ENCODE data around the gene ADARB2. TPM values are rescaled to one million over a fixed set of nuclear protein-coding genes. Genes with fewer than 3 reads are reported as not detected.

The ADARB2 gene
- total and polyA plus RNA-seq, 2 donors (not counting 1 experiment from before 2014, with no cell fraction given): not detected

- no peak overlapping the region for H2AFZ ChIP-seq (ENCODE audit: low read length)
- no peaks in the 10 kb centered on the region for H4K20me1 ChIP-seq (ENCODE audit: control insufficient read depth, extremely low read depth, insufficient read depth, low read length)
- H3K4me1 ChIP-seq (ENCODE audit: control insufficient read depth, extremely low read depth, insufficient read depth, low read length): no peaks in the 10 kb centered on the region
- H3K27me3 ChIP-seq (ENCODE audit: control insufficient read depth, insufficient read depth, low read length): no peaks in the 10 kb centered on the region
- no peak for TF ChIP-seq EZH2 (IDR thresholded peaks at IDR 0.05; ENCODE audit: low read length, missing control alignments)
- TF ChIP-seq, protein P1, sequence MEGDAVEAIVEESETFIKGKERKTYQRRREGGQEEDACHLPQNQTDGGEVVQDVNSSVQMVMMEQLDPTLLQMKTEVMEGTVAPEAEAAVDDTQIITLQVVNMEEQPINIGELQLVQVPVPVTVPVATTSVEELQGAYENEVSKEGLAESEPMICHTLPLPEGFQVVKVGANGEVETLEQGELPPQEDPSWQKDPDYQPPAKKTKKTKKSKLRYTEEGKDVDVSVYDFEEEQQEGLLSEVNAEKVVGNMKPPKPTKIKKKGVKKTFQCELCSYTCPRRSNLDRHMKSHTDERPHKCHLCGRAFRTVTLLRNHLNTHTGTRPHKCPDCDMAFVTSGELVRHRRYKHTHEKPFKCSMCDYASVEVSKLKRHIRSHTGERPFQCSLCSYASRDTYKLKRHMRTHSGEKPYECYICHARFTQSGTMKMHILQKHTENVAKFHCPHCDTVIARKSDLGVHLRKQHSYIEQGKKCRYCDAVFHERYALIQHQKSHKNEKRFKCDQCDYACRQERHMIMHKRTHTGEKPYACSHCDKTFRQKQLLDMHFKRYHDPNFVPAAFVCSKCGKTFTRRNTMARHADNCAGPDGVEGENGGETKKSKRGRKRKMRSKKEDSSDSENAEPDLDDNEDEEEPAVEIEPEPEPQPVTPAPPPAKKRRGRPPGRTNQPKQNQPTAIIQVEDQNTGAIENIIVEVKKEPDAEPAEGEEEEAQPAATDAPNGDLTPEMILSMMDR (conservative IDR thresholded peaks at IDR 0.05 in 1 of 2, IDR thresholded peaks at IDR 0.05 in 1 of 2; ENCODE audit: low read depth in 1 of 2, low read length in 2 of 2): no peak
- no peak overlapping the region for H3K4me3 ChIP-seq (replicated peaks in 1 of 4; ENCODE audit: control extremely low read depth in 1 of 4, insufficient read depth in 1 of 4, low read depth in 3 of 4, low read length in 4 of 4)
- no peaks in the 10 kb centered on the region for H3K36me3 ChIP-seq (ENCODE audit: control insufficient read depth, insufficient read depth, low read length)
- DNase-seq (ENCODE audit: low read depth in 2 of 2): no peak
- no peak overlapping the region for H3K9ac ChIP-seq (ENCODE audit: insufficient read depth, low read length)
- H3K4me2 ChIP-seq (ENCODE audit: extremely low read depth, insufficient read depth, low read length): no peak overlapping the region
- no peaks in the 10 kb centered on the region for H3K9me3 ChIP-seq (ENCODE audit: control insufficient read depth, insufficient read depth, low read depth, low read length)
- no peak overlapping the region for H3K27ac ChIP-seq (ENCODE audit: insufficient read depth, low read length)
- H3K79me2 ChIP-seq (ENCODE audit: control insufficient read depth, insufficient read depth, low read length): no peaks in the 10 kb centered on the region
These were observed 285.9 kb downstream of the ADARB2 start for GRCh38 chr10:1451362-1451888.

DNA sequence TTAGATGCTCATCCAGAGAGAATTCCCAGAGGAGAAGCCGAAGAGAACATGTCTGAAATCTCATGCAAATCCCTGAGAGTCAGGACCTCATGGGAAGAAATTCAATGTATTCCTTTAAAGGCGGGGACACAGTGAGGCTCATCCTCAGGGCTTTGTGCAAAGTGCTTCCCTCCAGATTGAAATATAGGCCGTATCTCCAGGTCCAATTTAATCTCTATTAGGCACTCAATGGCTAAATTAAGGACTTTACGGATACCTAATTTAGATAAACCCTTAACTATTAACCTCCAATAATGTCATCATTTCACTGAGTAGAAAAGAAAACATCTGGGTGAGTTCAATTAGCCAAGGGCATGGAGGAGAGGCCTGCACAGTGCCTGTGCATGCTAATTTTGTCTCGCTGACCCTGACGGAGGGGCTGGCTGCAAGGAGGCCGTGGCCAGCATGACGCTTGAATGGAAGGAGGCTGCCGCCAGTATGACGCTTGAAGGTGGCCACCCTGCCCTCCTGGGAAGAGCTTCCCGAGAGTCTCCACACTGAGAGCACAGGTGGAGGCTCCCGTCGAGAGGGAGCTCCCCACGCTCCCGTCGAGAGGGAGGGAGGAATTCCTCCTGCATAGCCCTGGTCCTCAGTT is 287.6 kb downstream of the ADARB2 start:
- no peaks in the 10 kb centered on the region for H3K9me3 ChIP-seq (ENCODE audit: control insufficient read depth, insufficient read depth, low read depth, low read length)
- no peak overlapping the region for H3K4me2 ChIP-seq (ENCODE audit: extremely low read depth, insufficient read depth, low read length)
- no peak for TF ChIP-seq EZH2 (IDR thresholded peaks at IDR 0.05; ENCODE audit: low read length, missing control alignments)
- TF ChIP-seq, protein P1 (conservative IDR thresholded peaks at IDR 0.05 in 1 of 2, IDR thresholded peaks at IDR 0.05 in 1 of 2; ENCODE audit: low read depth in 1 of 2, low read length in 2 of 2): no peak
- H3K36me3 ChIP-seq (ENCODE audit: control insufficient read depth, insufficient read depth, low read length): no peaks in the 10 kb centered on the region
- H3K4me1 ChIP-seq (ENCODE audit: control insufficient read depth, extremely low read depth, insufficient read depth, low read length): no peaks in the 10 kb centered on the region
- no peak overlapping the region for H3K4me3 ChIP-seq (replicated peaks in 1 of 4; ENCODE audit: control extremely low read depth in 1 of 4, insufficient read depth in 1 of 4, low read depth in 3 of 4, low read length in 4 of 4)
- no peaks in the 10 kb centered on the region for H4K20me1 ChIP-seq (ENCODE audit: control insufficient read depth, extremely low read depth, insufficient read depth, low read length)
- no peak for DNase-seq (ENCODE audit: low read depth in 2 of 2)
- H3K79me2 ChIP-seq (ENCODE audit: control insufficient read depth, insufficient read depth, low read length): no peaks in the 10 kb centered on the region
- no peak overlapping the region for H3K9ac ChIP-seq (ENCODE audit: insufficient read depth, low read length)
- no peak overlapping the region for H2AFZ ChIP-seq (ENCODE audit: low read length)
- no peaks in the 10 kb centered on the region for H3K27me3 ChIP-seq (ENCODE audit: control insufficient read depth, insufficient read depth, low read length)
- no peak overlapping the region for H3K27ac ChIP-seq (ENCODE audit: insufficient read depth, low read length)

DNA sequence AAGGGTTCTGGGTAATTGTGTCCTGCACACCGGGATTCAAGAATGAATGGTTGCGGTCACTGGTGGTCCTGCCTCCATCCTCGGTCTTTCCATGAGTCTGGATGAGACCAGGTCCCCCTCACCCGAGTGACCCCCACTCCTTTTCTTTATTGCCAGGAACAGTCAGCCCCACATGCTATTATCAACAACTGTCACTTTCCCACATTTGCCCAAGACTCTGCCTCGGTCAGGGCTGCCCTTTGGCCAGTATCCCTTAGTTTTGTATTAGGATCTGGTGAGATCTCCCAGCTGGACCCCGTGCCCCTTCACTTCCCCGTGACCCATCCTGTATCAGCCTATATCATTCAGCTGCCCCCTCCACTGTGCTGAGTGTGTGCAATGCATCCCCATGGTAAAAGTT is 288.3 kb downstream of the ADARB2 start:
- Histone ChIP-seq H3K27ac (ENCODE audit: insufficient read depth, low read length) (no peak overlapping the region), H3K79me2 (ENCODE audit: control insufficient read depth, insufficient read depth, low read length) (no peaks in the 10 kb centered on the region), H3K4me3 (replicated peaks in 1 of 4; ENCODE audit: control extremely low read depth in 1 of 4, insufficient read depth in 1 of 4, low read depth in 3 of 4, low read length in 4 of 4) (no peak overlapping the region), H3K9me3 (ENCODE audit: control insufficient read depth, insufficient read depth, low read depth, low read length) (no peaks in the 10 kb centered on the region), H3K4me2 (ENCODE audit: extremely low read depth, insufficient read depth, low read length) (no peak overlapping the region), H3K4me1 (ENCODE audit: control insufficient read depth, extremely low read depth, insufficient read depth, low read length) (no peaks in the 10 kb centered on the region), H3K27me3 (ENCODE audit: control insufficient read depth, insufficient read depth, low read length) (no peaks in the 10 kb centered on the region), H4K20me1 (ENCODE audit: control insufficient read depth, extremely low read depth, insufficient read depth, low read length) (no peaks in the 10 kb centered on the region), H2AFZ (ENCODE audit: low read length) (no peak overlapping the region), H3K36me3 (ENCODE audit: control insufficient read depth, insufficient read depth, low read length) (no peaks in the 10 kb centered on the region), H3K9ac (ENCODE audit: insufficient read depth, low read length) (no peak overlapping the region)
- TF ChIP-seq, protein P1 (conservative IDR thresholded peaks at IDR 0.05 in 1 of 2, IDR thresholded peaks at IDR 0.05 in 1 of 2; ENCODE audit: low read depth in 1 of 2, low read length in 2 of 2): no peak
- no peak for DNase-seq (ENCODE audit: low read depth in 2 of 2)
